GM23338 (cell line): ENCODE results near the gene TBC1D21. TPM values are rescaled to one million over a fixed set of nuclear protein-coding genes. Genes with fewer than 3 reads are reported as not detected.

Source experiments
- ATAC-seq: fragments of 200-7000 bp; cut with Tn5 transposase; 3 replicates; pipeline ENCODE4 v1.9.1; 2020
- DNase-seq: peaks from one replicate; pipeline ENCODE4 v3.0.0-alpha.2; 2015; ENCODE audit warnings: low spot score
- H2AFZ ChIP-seq: fragments of 200-600 bp; sonication (generic); 2 replicates; pipeline ENCODE4 v1.8.0; 2016; ENCODE audit warnings: antibody characterized with exemption, mild to moderate bottlenecking, moderate library complexity
- H3F3A ChIP-seq: fragments of 200-600 bp; sonication (generic); replicated peaks from 2 replicates; pipeline ENCODE4 v1.8.0; 2017; ENCODE audit warnings: antibody characterized with exemption, mixed run types, low read depth
- H3K27ac ChIP-seq: fragments of 200-600 bp; sonication (generic); 2 replicates; pipeline ENCODE4 v1.6.1; 2016; ENCODE audit warnings: low read depth
- H3K27me3 ChIP-seq: fragments of 200-600 bp; sonication (generic); 2 replicates; pipeline ENCODE4 v1.8.0; 2016; ENCODE audit warnings: mild to moderate bottlenecking, mixed run types, moderate library complexity; ENCODE audit not compliant: insufficient read depth
- H3K36me3 ChIP-seq: fragments of 200-600 bp; sonication (generic); 2 replicates; pipeline ENCODE4 v1.8.0; 2016; ENCODE audit warnings: mild to moderate bottlenecking; ENCODE audit not compliant: insufficient read depth
- H3K4me1 ChIP-seq: fragments of 200-600 bp; sonication (generic); 2 replicates; pipeline ENCODE4 v1.8.0; 2016; ENCODE audit warnings: mild to moderate bottlenecking, moderate library complexity; ENCODE audit not compliant: insufficient read depth
- H3K4me2 ChIP-seq: fragments of 200-600 bp; sonication (generic); 2 replicates; pipeline ENCODE4 v1.7.1; 2017; ENCODE audit warnings: mixed run types
- H3K4me3 ChIP-seq: fragments of 200-600 bp; sonication (generic); 2 replicates; pipeline ENCODE4 v1.6.1; 2016; ENCODE audit warnings: mixed run types
- H3K79me2 ChIP-seq: fragments of 200-600 bp; sonication (generic); replicated peaks from 2 replicates; pipeline ENCODE4 v1.8.0; 2017; ENCODE audit warnings: mild to moderate bottlenecking; ENCODE audit not compliant: insufficient read depth
- H3K9me2 ChIP-seq: fragments of 200-600 bp; sonication (generic); 2 replicates; pipeline ENCODE4 v1.8.0; 2017; ENCODE audit not compliant: insufficient read depth
- H4K20me1 ChIP-seq: fragments of 200-600 bp; sonication (generic); replicated peaks from 2 replicates; pipeline ENCODE4 v1.8.0; 2017; ENCODE audit warnings: mild to moderate bottlenecking; ENCODE audit not compliant: insufficient read depth
- H3K27ac Mint-ChIP-seq: 2 replicates; pipeline ENCODE4 v1.8.0; 2020; ENCODE audit warnings: inconsistent platforms, mild to moderate bottlenecking, moderate library complexity, mixed read lengths
- H3K27me3 Mint-ChIP-seq: 3 replicates; pipeline ENCODE4 v1.8.0; 2022; ENCODE audit warnings: low read depth, mild to moderate bottlenecking, moderate library complexity, mixed read lengths, inconsistent platforms; ENCODE audit not compliant: insufficient read depth, poor library complexity
- H3K36me3 Mint-ChIP-seq: 3 replicates; pipeline ENCODE4 v1.8.0; 2021; ENCODE audit warnings: low read depth, mild to moderate bottlenecking, inconsistent platforms, moderate library complexity, mixed read lengths
- H3K4me1 Mint-ChIP-seq: 3 replicates; pipeline ENCODE4 v1.8.0; 2020; ENCODE audit warnings: mild to moderate bottlenecking, inconsistent platforms, mixed read lengths
- H3K4me3 Mint-ChIP-seq: 3 replicates; pipeline ENCODE4 v1.8.0; 2021; ENCODE audit warnings: moderate library complexity, mild to moderate bottlenecking, inconsistent platforms, mixed read lengths
- H3K9me3 Mint-ChIP-seq: 3 replicates; pipeline ENCODE4 v1.8.0; 2020; ENCODE audit warnings: moderate library complexity, mild to moderate bottlenecking, inconsistent platforms, mixed read lengths
- EZH2phosphoT487 ChIP-seq: fragments of 200-600 bp; sonication (generic); IDR thresholded peaks from one replicate; pipeline ENCODE4 v1.8.1; 2018; ENCODE audit warnings: antibody characterized with exemption; ENCODE audit not compliant: unreplicated experiment
- ZNF114 ChIP-seq: fragments of 250-450 bp; sonication (Bioruptor Pico); IDR thresholded peaks from 2 replicates; pipeline ENCODE4 v1.5.0; 2020; ENCODE audit warnings: mild to moderate bottlenecking, moderate library complexity
- polyA plus RNA-seq: library from polyadenylated mRNA; unstranded; fragments of >200 nt; fragmentation: Nextera tagmentation; extraction: Ambion mirVana; gene quantifications from 2 replicates; pipeline ENCODE4 v1.2.1, GENCODE V29; 2016
- total RNA-seq: library from RNA; depleted of rRNA; stranded (reverse); fragments of >200 nt; shearing (Covaris generic); gene quantifications from 2 replicates; pipeline ENCODE4 v1.2.3, GENCODE V29; 2014
- TF ChIP-seq, protein P1 (sequence below): IDR thresholded peaks from one replicate; pipeline ENCODE4 v1.6.1; 2018; ENCODE audit warnings: antibody characterized with exemption; ENCODE audit not compliant: unreplicated experiment
- TF ChIP-seq, protein P2 (sequence below): fragments of 250-450 bp; sonication (Bioruptor Pico); IDR thresholded peaks from 2 replicates; pipeline ENCODE4 v1.5.0; 2020; ENCODE audit warnings: mild to moderate bottlenecking, moderate library complexity

The TBC1D21 gene
- total and polyA plus RNA-seq, 2 experiments from 2014 or later: not detected

DNA sequence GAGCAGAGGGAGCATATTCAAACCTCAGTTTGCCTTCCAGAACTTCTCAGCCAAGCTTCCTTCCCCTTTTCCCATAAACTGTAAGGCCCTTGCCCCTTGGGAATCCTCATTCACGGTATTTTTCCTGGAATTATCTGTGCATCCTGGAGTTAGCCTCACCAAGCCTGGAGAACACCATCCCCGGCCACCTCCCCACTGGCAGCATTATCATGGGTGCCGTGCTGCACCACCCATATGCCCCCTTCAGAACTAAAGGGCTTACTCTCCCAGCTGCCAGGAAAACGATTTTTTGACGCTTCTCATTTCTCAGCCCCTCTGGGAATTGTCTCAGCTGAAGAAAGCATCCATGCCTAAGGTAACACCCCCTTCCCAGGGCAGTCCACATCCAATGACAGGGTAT, 20.9 kb upstream of the TBC1D21 start:
- Mint-ChIP-seq H3K27me3 (peaks cover 7% of the 10 kb centered on the region), H3K27ac (no peak overlapping the region)

More for the DNA sequence above, 20.9 kb upstream of the TBC1D21 start:
- Histone ChIP-seq H3K9me2 (no peaks in the 10 kb centered on the region; the same call in 1 of the 2 replicates), H3K79me2 (no peaks in the 10 kb centered on the region), H3K27ac (no peak overlapping the region), H2AFZ (no peak overlapping the region), H3K27me3 (no peaks in the 10 kb centered on the region), H3F3A (no peaks in the 10 kb centered on the region), H3K4me3 (no peak overlapping the region), H3K4me2 (no peak overlapping the region), H3K4me1 (no peaks in the 10 kb centered on the region), H3K36me3 (no peaks in the 10 kb centered on the region), H4K20me1 (peaks cover 3% of the 10 kb centered on the region; the same call in 1 of the 2 replicates)
- peaks cover 5% of the 10 kb centered on the region; the same call in 2 of the 3 replicates for H3K4me1 Mint-ChIP-seq
- H3K9me3 Mint-ChIP-seq: no peaks in the 10 kb centered on the region
- DNase-seq: no peak
- ATAC-seq: no peak
- H3K36me3 Mint-ChIP-seq: no peaks in the 10 kb centered on the region
- no peak overlapping the region for H3K4me3 Mint-ChIP-seq
- no peak for TF ChIP-seq ZNF114
- no peak for TF ChIP-seq EZH2phosphoT487
- TF ChIP-seq, protein P1, sequence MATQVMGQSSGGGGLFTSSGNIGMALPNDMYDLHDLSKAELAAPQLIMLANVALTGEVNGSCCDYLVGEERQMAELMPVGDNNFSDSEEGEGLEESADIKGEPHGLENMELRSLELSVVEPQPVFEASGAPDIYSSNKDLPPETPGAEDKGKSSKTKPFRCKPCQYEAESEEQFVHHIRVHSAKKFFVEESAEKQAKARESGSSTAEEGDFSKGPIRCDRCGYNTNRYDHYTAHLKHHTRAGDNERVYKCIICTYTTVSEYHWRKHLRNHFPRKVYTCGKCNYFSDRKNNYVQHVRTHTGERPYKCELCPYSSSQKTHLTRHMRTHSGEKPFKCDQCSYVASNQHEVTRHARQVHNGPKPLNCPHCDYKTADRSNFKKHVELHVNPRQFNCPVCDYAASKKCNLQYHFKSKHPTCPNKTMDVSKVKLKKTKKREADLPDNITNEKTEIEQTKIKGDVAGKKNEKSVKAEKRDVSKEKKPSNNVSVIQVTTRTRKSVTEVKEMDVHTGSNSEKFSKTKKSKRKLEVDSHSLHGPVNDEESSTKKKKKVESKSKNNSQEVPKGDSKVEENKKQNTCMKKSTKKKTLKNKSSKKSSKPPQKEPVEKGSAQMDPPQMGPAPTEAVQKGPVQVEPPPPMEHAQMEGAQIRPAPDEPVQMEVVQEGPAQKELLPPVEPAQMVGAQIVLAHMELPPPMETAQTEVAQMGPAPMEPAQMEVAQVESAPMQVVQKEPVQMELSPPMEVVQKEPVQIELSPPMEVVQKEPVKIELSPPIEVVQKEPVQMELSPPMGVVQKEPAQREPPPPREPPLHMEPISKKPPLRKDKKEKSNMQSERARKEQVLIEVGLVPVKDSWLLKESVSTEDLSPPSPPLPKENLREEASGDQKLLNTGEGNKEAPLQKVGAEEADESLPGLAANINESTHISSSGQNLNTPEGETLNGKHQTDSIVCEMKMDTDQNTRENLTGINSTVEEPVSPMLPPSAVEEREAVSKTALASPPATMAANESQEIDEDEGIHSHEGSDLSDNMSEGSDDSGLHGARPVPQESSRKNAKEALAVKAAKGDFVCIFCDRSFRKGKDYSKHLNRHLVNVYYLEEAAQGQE: no peak
- TF ChIP-seq, protein P2, sequence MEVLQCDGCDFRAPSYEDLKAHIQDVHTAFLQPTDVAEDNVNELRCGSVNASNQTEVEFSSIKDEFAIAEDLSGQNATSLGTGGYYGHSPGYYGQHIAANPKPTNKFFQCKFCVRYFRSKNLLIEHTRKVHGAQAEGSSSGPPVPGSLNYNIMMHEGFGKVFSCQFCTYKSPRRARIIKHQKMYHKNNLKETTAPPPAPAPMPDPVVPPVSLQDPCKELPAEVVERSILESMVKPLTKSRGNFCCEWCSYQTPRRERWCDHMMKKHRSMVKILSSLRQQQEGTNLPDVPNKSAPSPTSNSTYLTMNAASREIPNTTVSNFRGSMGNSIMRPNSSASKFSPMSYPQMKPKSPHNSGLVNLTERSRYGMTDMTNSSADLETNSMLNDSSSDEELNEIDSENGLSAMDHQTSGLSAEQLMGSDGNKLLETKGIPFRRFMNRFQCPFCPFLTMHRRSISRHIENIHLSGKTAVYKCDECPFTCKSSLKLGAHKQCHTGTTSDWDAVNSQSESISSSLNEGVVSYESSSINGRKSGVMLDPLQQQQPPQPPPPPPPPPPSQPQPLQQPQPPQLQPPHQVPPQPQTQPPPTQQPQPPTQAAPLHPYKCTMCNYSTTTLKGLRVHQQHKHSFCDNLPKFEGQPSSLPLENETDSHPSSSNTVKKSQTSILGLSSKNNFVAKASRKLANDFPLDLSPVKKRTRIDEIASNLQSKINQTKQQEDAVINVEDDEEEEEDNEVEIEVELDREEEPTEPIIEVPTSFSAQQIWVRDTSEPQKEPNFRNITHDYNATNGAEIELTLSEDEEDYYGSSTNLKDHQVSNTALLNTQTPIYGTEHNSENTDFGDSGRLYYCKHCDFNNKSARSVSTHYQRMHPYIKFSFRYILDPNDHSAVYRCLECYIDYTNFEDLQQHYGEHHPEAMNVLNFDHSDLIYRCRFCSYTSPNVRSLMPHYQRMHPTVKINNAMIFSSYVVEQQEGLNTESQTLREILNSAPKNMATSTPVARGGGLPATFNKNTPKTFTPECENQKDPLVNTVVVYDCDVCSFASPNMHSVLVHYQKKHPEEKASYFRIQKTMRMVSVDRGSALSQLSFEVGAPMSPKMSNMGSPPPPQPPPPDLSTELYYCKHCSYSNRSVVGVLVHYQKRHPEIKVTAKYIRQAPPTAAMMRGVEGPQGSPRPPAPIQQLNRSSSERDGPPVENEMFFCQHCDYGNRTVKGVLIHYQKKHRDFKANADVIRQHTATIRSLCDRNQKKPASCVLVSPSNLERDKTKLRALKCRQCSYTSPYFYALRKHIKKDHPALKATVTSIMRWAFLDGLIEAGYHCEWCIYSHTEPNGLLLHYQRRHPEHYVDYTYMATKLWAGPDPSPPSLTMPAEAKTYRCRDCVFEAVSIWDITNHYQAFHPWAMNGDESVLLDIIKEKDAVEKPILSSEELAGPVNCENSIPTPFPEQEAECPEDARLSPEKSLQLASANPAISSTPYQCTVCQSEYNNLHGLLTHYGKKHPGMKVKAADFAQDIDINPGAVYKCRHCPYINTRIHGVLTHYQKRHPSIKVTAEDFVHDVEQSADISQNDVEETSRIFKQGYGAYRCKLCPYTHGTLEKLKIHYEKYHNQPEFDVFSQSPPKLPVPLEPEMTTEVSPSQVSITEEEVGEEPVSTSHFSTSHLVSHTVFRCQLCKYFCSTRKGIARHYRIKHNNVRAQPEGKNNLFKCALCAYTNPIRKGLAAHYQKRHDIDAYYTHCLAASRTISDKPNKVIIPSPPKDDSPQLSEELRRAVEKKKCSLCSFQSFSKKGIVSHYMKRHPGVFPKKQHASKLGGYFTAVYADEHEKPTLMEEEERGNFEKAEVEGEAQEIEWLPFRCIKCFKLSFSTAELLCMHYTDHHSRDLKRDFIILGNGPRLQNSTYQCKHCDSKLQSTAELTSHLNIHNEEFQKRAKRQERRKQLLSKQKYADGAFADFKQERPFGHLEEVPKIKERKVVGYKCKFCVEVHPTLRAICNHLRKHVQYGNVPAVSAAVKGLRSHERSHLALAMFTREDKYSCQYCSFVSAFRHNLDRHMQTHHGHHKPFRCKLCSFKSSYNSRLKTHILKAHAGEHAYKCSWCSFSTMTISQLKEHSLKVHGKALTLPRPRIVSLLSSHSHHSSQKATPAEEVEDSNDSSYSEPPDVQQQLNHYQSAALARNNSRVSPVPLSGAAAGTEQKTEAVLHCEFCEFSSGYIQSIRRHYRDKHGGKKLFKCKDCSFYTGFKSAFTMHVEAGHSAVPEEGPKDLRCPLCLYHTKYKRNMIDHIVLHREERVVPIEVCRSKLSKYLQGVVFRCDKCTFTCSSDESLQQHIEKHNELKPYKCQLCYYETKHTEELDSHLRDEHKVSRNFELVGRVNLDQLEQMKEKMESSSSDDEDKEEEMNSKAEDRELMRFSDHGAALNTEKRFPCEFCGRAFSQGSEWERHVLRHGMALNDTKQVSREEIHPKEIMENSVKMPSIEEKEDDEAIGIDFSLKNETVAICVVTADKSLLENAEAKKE: no peak
